HL-60 (cell line): ENCODE measurements around the gene TMED8.
"Not testable (repeated sequence)": the region's sequence is repeated elsewhere in the genome, so short reads cannot be mapped to it uniquely, and the experiment has no call there.

ENCODE experiments used
- DNase-seq, 2 experiments: peaks; one replicate each; pipeline ENCODE4 v3.0.0-alpha.2; 2010 to 2020; ENCODE audit warnings: low read depth in 1 of 2, low spot score in 1 of 2
- H3K27ac ChIP-seq: fragments of 250-450 bp; sonication (Bioruptor Pico); replicated peaks from 2 replicates; pipeline ENCODE4 v1.5.1; 2020; ENCODE audit warnings: mild to moderate bottlenecking, moderate library complexity
- H3K27me3 ChIP-seq: fragments of 250-450 bp; sonication (Bioruptor Pico); 2 replicates; pipeline ENCODE4 v1.5.1; 2021; ENCODE audit warnings: mild to moderate bottlenecking, moderate library complexity; ENCODE audit not compliant: insufficient read depth, poor library complexity, severe bottlenecking
- H3K4me3 ChIP-seq: replicated peaks from 2 replicates; pipeline ENCODE4 v1.5.1; 2011; ENCODE audit warnings: mild to moderate bottlenecking, control low read depth, low read length; ENCODE audit not compliant: insufficient read depth
- GABPA ChIP-seq: IDR thresholded peaks from 2 replicates; pipeline ENCODE4 v1.6.1; 2012; ENCODE audit warnings: low read depth
- POLR2AphosphoS5 ChIP-seq: IDR thresholded peaks from 2 replicates; pipeline ENCODE4 v1.6.1; 2012; ENCODE audit warnings: low read depth
- SPI1 ChIP-seq: IDR thresholded peaks from 2 replicates; pipeline ENCODE4 v1.6.1; 2012; ENCODE audit warnings: low read depth, mild to moderate bottlenecking, borderline replicate concordance
- TF ChIP-seq, protein P1 (sequence below): IDR thresholded peaks from one replicate; pipeline ENCODE4 v1.5.1; 2011; ENCODE audit warnings: low read length, control low read depth, inconsistent platforms; ENCODE audit not compliant: insufficient read depth
- TF ChIP-seq, protein P2 (sequence below): IDR thresholded peaks from 2 replicates; pipeline ENCODE4 v1.6.1; 2012; ENCODE audit warnings: low read depth; ENCODE audit not compliant: insufficient replicate concordance

The TMED8 gene

DNA sequence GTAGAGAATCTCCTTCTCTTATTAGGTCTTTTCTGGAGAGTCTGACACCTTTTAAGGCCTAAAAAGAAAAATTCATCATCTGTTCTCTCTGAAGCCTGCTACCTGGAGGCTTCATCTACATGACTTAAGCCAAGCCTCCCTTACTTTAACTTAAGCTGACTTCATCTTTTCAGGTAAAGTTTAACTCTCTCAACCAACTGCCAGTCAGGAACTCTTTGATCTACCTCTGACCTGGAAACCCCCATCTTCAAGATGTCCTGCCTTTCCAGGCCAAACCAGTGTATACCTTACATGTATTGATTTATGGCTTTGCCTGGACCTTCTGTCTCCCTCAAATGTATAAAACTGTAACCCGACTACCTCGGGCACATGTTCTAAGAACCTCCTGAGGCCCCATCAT is 38.6 kb downstream of the TMED8 start:
- TF ChIP-seq, protein P1, sequence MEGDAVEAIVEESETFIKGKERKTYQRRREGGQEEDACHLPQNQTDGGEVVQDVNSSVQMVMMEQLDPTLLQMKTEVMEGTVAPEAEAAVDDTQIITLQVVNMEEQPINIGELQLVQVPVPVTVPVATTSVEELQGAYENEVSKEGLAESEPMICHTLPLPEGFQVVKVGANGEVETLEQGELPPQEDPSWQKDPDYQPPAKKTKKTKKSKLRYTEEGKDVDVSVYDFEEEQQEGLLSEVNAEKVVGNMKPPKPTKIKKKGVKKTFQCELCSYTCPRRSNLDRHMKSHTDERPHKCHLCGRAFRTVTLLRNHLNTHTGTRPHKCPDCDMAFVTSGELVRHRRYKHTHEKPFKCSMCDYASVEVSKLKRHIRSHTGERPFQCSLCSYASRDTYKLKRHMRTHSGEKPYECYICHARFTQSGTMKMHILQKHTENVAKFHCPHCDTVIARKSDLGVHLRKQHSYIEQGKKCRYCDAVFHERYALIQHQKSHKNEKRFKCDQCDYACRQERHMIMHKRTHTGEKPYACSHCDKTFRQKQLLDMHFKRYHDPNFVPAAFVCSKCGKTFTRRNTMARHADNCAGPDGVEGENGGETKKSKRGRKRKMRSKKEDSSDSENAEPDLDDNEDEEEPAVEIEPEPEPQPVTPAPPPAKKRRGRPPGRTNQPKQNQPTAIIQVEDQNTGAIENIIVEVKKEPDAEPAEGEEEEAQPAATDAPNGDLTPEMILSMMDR: no peak
- no peak for TF ChIP-seq GABPA
- no peak for TF ChIP-seq SPI1
- TF ChIP-seq, protein P2, sequence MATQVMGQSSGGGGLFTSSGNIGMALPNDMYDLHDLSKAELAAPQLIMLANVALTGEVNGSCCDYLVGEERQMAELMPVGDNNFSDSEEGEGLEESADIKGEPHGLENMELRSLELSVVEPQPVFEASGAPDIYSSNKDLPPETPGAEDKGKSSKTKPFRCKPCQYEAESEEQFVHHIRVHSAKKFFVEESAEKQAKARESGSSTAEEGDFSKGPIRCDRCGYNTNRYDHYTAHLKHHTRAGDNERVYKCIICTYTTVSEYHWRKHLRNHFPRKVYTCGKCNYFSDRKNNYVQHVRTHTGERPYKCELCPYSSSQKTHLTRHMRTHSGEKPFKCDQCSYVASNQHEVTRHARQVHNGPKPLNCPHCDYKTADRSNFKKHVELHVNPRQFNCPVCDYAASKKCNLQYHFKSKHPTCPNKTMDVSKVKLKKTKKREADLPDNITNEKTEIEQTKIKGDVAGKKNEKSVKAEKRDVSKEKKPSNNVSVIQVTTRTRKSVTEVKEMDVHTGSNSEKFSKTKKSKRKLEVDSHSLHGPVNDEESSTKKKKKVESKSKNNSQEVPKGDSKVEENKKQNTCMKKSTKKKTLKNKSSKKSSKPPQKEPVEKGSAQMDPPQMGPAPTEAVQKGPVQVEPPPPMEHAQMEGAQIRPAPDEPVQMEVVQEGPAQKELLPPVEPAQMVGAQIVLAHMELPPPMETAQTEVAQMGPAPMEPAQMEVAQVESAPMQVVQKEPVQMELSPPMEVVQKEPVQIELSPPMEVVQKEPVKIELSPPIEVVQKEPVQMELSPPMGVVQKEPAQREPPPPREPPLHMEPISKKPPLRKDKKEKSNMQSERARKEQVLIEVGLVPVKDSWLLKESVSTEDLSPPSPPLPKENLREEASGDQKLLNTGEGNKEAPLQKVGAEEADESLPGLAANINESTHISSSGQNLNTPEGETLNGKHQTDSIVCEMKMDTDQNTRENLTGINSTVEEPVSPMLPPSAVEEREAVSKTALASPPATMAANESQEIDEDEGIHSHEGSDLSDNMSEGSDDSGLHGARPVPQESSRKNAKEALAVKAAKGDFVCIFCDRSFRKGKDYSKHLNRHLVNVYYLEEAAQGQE: no peak
- H3K27ac ChIP-seq: no peak overlapping the region

DNA sequence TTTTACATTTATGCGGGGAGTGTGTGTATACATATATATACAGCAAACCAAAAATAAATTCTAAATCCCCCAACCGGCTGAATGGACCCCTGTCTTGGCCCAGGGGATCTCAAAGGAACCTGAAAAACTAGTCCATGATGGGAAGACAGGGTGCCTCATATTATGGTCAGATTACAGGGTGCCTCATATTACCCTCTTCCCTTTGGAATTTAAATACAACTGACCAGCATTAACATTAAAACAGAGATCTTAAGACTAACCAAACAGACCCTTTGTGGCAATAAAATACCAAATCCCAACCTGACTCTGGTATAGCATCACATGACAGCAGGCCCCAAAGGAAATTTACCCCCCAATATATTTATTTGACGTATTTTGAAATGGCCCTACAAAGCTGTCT is 39.0 kb downstream of the TMED8 start:
- no peak for DNase-seq
- no peak overlapping the region for H3K27ac ChIP-seq
- H3K4me3 ChIP-seq: no peak overlapping the region
- TF ChIP-seq POLR2AphosphoS5 (no peak), GABPA (no peak), SPI1 (no peak)
- TF ChIP-seq, protein P2: no peak
- TF ChIP-seq, protein P1: no peak
- no peaks in the 10 kb centered on the region for H3K27me3 ChIP-seq

More for the DNA sequence above, 38.6 kb downstream of the TMED8 start:
- no peak overlapping the region for H3K4me3 ChIP-seq
- DNase-seq: no peak
- H3K27me3 ChIP-seq: no peaks in the 10 kb centered on the region

DNA sequence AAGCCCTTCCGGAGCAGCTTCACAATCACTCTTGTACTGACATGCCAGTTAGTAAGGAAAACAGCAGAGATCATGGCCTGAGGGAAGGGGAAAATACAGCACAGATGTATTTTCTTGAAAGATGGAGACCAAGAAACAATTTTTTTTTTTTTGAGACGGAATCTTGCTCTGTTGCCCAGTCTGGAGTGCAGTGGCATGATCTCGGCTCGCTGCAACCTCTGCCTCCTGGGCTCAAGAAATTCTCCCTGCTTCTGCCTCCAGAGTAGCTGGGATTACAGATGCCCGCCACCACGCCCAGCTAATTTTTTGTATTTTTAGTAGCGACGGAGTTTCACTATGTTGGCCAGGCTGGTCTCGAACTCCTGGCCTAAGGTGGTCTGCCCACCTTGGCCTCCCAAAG is 39.6 kb downstream of the TMED8 start:
- H3K4me3 ChIP-seq, H3K27ac ChIP-seq, H3K27me3 ChIP-seq, DNase-seq: not testable (repeated sequence)

DNA sequence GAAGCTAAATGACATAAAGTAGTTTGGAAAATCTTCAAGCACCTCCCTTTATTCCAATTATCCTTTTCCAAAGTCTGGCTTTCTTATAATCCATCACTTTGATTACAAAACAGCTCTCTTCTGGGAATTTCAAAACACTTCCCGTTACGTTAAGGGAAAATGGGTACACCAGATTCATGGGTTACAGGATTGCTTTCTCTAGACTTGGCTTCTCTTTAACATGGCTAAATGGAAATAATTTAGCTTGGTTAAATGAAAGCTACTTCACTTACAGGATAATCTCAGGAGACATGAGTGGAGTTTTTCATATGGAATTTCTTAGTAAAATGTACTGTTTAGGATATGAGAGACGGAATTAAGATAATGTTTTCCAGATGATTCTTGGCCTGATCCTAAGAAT is 41.3 kb downstream of the TMED8 start:
- DNase-seq: no peak
- TF ChIP-seq POLR2AphosphoS5: no peak
- TF ChIP-seq, protein P2: no peak
- TF ChIP-seq, protein P1: no peak
- no peak for TF ChIP-seq GABPA
- no peak for TF ChIP-seq SPI1
- no peak overlapping the region for H3K27ac ChIP-seq
- H3K4me3 ChIP-seq: no peak overlapping the region
- H3K27me3 ChIP-seq: no peaks in the 10 kb centered on the region
